Measurements from ENCODE around the gene E2F1. TPM values are rescaled to one million over a fixed set of nuclear protein-coding genes. Genes with fewer than 3 reads are reported as not detected.
"Not testable (repeated sequence)": the region's sequence is repeated elsewhere in the genome, so short reads cannot be mapped to it uniquely, and the experiment has no call there.

The E2F1 gene
- total RNA-seq, 2 donors from 2014 or later, result 2.0 to 2.2 TPM

DNA sequence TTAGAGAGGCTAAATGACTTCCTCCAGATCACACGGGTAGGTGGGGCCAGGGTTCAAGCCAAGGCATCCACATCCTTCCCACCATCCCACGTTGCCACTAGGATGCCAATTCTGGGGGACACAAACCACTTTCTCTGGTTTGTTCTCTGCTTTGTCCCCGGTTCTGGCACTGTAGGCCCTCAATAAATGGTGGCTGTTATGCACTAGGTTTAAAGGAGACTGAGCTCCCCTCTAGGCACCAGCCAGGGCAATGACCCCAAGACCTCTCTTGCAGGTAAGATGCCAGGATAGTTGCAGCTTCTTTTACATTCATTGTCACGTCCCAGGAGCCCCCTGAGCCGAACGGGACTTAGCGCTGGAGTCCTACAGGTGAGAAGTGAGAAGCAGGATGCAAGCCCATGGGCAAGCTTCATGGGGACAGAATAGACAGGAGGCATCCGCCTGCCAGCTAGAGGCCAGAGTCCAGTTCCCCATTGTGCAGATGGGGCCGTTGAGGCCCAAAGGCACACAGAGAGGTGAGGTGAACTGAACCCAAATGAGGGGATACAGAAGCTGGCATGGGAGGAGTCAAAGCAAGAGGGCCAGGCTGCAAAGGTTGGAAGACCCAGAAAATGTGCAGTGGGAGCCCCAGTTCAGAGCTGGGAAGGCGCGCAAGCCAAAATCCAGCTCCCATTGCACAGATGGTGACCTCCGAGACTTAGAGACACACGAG is 33.2 kb upstream of the E2F1 start:
- intact Hi-C loops (cut with DNase I), result no loop called here
- no peak for DNase-seq (ENCODE audit: low spot score)

GRCh38 chr20:33716498-33716897 is 30.3 kb upstream of the E2F1 start:
- no peak for DNase-seq (ENCODE audit: low spot score)
- intact Hi-C loops (cut with DNase I), result no loop called here

- DNase-seq (ENCODE audit: low spot score), result no peak
- intact Hi-C loops (cut with DNase I), result no loop called here
These were observed 27.7 kb upstream of the E2F1 start for GRCh38 chr20:33713865-33714367.

DNA sequence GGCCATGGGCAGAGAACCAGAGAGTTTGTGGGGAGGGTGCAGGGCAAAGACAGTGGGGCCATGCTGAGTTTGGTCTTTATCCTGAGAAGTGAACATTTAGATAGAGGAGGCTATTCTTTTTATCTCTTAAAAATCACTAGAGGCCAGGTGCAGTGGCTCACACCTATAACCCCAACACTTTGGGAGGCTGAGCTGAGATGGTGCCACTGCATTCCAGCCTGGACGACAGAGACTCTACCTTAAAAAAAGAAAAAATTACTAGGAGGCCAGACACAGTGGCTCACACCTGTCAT is 25.2 kb upstream of the E2F1 start:
- no peak for DNase-seq (ENCODE audit: low spot score)
- intact Hi-C loops (cut with DNase I), result no loop called here

DNA sequence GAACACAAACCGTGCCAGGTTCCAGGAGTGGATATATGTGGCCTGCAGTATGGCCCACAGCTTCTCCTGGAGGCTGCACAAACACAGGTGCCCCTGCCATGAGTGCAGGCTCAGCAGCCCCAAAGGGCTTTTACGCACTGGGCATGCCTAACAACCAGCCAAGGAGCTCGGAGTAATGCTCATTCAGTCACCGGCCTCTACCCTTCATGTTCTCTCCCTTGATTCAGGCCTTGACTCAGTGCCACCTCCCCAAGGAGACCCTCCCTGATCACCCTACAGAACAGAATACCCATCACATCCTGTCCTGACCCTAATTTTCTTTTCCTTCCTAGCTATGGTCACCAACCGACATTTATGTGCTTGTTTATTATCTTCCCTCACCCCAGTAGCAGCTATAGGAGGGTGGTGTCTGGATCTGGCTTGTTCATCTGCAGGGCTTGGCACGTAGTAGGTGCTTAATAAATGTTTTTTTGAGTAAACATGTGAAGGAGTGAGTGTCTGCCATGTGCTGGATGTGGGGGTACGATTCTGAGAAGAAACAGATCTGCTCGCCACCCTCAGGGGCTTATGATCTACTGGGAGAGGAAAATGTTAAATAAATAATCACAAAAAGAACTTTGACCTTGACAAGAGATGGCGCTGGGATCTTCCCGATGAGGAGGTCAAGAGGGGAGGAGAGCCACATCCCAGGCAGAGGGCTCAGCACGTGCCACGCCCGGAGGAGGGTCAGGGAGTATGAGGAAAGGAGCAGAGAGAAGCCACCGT is 24.7 kb upstream of the E2F1 start:
- intact Hi-C loops (cut with DNase I), result no loop called here
- DNase-seq (ENCODE audit: low spot score), result no peak

DNA sequence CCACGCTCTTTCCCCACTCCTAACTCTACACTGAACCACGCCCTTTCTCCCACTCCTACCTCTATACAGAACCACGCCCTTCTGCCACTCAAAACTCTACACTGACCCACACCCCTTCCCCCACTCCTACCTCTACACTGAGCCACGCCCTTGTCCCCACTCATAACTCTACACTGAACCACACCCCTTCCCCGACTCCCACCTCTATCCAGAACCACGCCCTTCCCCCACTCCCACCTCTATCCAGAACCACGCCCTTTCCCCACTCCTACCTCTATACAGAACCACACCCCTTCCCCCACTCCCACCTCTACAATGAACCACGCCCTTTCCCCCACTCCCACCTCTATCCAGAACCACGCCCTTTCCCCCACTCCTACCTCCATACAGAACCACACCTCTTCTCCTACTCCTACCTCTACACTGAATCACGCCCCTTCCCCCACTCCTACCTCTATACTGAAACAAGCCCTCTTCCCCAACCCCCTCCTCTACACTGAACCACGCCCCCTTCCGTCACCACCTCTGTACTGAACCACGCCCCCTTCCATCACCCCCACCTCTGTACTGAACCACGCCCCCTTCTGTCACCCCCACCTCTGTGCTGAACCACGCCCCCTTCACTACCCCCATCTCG is 23.8 kb upstream of the E2F1 start:
- intact Hi-C loops (cut with DNase I), result no loop called here
- DNase-seq (ENCODE audit: low spot score), result no peak

GRCh38 chr20:33709398-33709797 is 23.2 kb upstream of the E2F1 start:
- no peak for DNase-seq (ENCODE audit: low spot score)
- intact Hi-C loops (cut with DNase I), result no loop called here

GRCh38 chr20:33707668-33708067 is 21.5 kb upstream of the E2F1 start:
- intact Hi-C loops (cut with DNase I), result no loop called here

GRCh38 chr20:33704197-33704924 is 18.2 kb upstream of the E2F1 start:
- no peak for DNase-seq (ENCODE audit: low spot score)
- intact Hi-C loops (cut with DNase I), result no loop called here

More at GRCh38 chr20:33707668-33708067, 21.5 kb upstream of the E2F1 start:
- DNase-seq (ENCODE audit: low spot score), result no peak

DNA sequence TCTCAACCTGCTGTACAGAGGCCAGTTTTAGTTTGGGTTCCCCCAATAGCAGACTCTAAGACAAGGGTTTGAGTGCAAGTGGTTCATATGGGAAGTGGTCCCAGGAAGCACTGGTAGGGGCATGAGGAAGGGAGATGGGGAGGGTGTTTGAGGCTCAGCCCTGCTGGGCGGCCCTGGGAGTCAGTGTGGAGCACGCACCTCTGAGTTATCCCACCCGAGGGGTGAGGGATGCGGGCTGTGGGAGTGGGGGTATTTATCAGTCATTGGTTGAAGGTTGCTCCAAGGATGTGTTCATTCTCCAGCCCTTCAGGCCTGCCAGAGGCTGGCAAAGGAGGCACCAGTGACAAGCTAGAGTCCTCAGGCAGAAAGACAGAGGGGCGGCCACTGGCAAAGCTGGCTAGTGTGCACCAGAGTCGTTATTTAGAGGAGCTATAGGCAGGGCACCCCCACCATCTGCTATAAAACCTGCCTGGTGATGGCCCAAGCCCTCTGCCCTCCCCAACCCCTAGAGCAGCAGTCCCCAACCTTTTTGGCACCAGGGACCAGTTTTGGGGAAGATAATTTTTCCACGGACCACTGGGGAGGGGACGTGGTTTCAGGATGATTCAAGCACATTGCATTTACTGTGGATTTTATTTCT is 17.4 kb upstream of the E2F1 start:
- DNase-seq (ENCODE audit: low spot score), result no peak
- intact Hi-C loops (cut with DNase I), result no loop called here

GRCh38 chr20:33702861-33703260 is 16.7 kb upstream of the E2F1 start:
- no peak for DNase-seq (ENCODE audit: low spot score)
- intact Hi-C loops (cut with DNase I), result no loop called here

- intact Hi-C loops (cut with DNase I), result no loop called here
- no peak for DNase-seq (ENCODE audit: low spot score)
These were observed 15.7 kb upstream of the E2F1 start for GRCh38 chr20:33701629-33702450.

DNA sequence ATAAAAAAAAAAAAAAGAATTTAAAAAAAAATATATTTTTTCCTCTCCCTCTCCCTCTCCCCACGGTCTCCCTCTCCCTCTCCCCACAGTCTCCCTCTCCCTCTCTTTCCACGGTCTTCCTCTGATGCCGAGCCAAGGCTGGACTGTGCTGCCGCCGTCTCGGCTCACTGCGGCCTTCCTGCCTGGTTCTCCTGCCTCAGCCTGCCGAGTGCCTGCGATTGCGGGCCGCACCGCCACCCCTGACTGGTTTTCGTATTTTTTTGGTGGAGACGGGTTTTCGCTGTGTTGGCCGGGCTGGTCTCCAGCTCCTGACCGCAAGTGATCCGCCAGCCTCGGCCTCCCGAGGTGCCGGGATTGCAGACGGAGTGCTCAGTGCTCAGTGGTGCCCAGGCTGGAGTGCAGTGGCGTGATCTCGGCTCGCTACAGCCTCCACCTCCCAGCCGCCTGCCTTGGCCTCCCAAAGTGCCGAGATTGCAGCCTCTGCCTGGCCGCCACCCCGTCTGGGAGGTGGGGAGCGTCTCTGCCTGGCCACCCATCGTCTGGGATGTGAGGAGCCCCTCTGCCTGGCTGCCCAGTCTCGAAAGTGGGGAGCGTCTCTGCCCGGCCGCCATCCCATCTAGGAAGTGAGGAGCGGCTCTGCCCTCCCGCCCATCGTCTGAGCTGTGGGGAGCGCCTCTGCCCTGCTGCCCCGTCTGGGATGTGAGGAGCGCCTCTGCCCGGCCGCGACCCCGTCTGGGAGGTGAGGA is 14.7 kb upstream of the E2F1 start:
- intact Hi-C loops (cut with DNase I); DNase-seq (ENCODE audit: low spot score): not testable (repeated sequence)

GRCh38 chr20:33698966-33699365 is 12.8 kb upstream of the E2F1 start:
- intact Hi-C loops (cut with DNase I); DNase-seq (ENCODE audit: low spot score): not testable (repeated sequence)

DNA sequence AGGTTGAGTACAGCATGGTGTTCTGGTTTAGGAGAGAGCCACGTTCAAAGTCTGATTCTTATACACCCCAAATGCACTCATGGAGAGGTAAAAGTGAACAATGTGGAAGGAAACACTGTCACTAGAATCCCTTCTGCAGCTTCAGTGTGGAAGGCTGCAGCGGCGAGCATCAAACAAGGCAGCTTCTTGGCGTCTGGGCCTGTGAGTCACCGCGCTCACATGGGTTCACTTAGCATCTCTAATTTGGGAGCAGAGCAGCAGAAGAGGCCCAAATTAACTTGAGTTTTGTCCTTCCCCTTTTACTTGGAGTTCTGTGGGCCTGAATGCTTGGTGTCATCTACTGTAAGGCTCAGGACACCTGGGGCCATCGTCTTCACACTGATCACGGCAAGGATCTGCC is 10.9 kb upstream of the E2F1 start:
- peak; percentile 92 for DNase-seq (ENCODE audit: low spot score)

GRCh38 chr20:33696448-33696847 is 10.3 kb upstream of the E2F1 start:
- no peak for DNase-seq (ENCODE audit: low spot score)
- intact Hi-C loops (cut with DNase I), result no loop called here

More for the DNA sequence above, 10.9 kb upstream of the E2F1 start:
- intact Hi-C loops (cut with DNase I), result no loop called here

DNA sequence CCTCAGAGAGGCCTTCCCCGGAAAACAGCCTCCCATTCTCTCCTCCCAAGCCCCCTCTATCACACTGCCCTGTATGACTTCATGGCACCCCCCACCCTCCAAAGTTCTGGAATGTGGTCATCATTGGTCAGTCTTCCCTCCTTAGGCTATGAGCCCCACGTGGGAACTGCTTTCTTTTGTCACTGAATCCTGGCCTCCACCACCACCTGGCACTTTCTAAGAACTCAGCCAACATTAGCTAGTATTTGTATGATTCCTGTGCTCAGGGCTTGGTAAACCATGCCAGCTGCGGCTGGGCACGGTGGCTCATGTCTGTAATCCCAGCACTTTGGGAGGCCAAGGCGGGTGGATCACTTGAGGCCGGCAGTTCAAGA is 8.4 kb upstream of the E2F1 start:
- intact Hi-C loops (cut with DNase I), result no loop called here
- DNase-seq (ENCODE audit: low spot score), result no peak
